ENCODE measurements around the gene HLF. TPM values are rescaled to one million over a fixed set of nuclear protein-coding genes. Genes with fewer than 3 reads are reported as not detected.

HLF gene
- total RNA-seq, 1 donor from 2014 or later = 0.32 TPM

DNA sequence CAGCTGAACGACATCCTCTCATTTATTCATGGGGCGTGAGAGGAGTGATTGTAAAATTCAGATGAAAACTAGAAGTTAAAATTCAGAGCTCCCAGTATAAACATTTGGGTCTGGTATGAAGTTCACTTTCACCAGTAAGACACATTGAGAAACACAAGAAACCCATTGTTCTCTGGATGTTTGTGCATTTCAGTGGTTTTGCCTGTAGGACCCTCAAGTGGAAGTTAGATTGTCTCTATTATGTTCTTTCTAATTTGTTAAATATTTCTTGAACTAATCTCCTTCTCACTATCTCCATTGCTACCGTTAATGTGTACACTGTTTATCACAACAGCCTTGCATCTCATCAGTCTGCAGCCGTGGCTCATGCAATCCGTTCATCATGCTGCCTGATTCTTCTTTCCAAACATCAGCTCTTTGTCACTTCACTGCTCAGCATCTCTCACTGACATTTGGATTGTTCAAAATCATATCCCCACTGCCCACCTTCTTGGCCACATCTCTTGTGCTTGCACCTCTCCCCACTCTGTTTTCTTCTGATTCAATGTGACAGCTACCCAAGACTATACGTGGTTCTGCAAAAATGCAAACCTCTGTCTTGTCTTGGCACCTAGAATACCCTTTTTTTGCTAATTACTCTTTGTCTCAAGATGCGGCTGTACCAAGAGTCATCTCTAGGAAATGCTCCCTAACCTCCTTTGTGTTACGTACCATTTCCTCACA, 49.5 kb downstream of the HLF start:
- H3K9me3 Mint-ChIP-seq (ENCODE audit: unreplicated experiment) = no peaks in the 10 kb centered on the region
- no peaks in the 10 kb centered on the region for H3K4me1 Mint-ChIP-seq (ENCODE audit: low read depth, unreplicated experiment)

DNA sequence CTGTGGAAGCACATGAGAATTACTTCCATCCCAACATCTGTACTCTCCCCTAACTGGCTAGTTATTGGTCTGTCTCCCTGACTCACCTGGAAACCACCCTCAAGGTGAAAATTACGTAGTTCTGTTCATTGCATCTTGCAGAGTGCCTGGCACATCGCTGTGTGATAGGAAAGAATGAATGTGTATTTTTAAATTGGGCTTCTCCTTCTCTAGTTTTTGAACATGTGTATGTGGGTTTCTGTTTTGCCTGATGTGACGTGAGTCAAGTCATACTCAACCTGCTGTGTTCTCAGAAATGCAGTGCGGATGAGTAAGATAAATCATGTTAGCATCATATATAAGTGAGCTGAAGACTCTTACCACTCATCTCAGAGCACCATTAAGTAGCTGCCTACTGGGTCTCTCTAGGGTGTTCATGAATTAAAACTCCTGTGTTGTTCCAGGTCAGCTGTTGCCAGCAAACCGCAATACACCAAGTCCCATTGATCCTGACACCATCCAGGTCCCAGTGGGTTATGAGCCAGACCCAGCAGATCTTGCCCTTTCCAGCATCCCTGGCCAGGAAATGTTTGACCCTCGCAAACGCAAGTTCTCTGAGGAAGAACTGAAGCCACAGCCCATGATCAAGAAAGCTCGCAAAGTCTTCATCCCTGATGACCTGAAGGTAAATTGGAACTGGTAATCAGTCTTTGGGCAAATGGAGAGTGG, 50.2 kb downstream of the HLF start:
- Mint-ChIP-seq H3K4me1 (ENCODE audit: low read depth, unreplicated experiment) (no peaks in the 10 kb centered on the region), H3K9me3 (ENCODE audit: unreplicated experiment) (no peaks in the 10 kb centered on the region), H3K27me3 (ENCODE audit: unreplicated experiment) (peaks cover 1% of the 10 kb centered on the region), H3K27ac (ENCODE audit: unreplicated experiment) (no peak overlapping the region), H3K4me3 (ENCODE audit: unreplicated experiment) (no peak overlapping the region), H3K36me3 (ENCODE audit: unreplicated experiment) (no peaks in the 10 kb centered on the region)
- TF ChIP-seq CTCF (IDR thresholded peaks at IDR 0.05; ENCODE audit: partially characterized antibody, unreplicated experiment) = no peak
- no peak for DNase-seq

More for the DNA sequence above, 49.5 kb downstream of the HLF start:
- H3K4me3 Mint-ChIP-seq (ENCODE audit: unreplicated experiment) = no peak overlapping the region
- peaks cover 1% of the 10 kb centered on the region for H3K27me3 Mint-ChIP-seq (ENCODE audit: unreplicated experiment)
- no peak for DNase-seq
- no peaks in the 10 kb centered on the region for H3K36me3 Mint-ChIP-seq (ENCODE audit: unreplicated experiment)
- no peak for TF ChIP-seq CTCF (IDR thresholded peaks at IDR 0.05; ENCODE audit: partially characterized antibody, unreplicated experiment)
- no peak overlapping the region for H3K27ac Mint-ChIP-seq (ENCODE audit: unreplicated experiment)

GRCh38 chr17:55316499-55316898, 51.7 kb downstream of the HLF start:
- no peak for DNase-seq
- Mint-ChIP-seq H3K4me1 (ENCODE audit: low read depth, unreplicated experiment) (no peaks in the 10 kb centered on the region), H3K4me3 (ENCODE audit: unreplicated experiment) (no peak overlapping the region), H3K27ac (ENCODE audit: unreplicated experiment) (no peak overlapping the region), H3K36me3 (ENCODE audit: unreplicated experiment) (no peaks in the 10 kb centered on the region), H3K27me3 (ENCODE audit: unreplicated experiment) (peaks cover 1% of the 10 kb centered on the region), H3K9me3 (ENCODE audit: unreplicated experiment) (no peaks in the 10 kb centered on the region)
- TF ChIP-seq CTCF (IDR thresholded peaks at IDR 0.05; ENCODE audit: partially characterized antibody, unreplicated experiment) = no peak

- no peak for TF ChIP-seq CTCF (IDR thresholded peaks at IDR 0.05; ENCODE audit: partially characterized antibody, unreplicated experiment)
- H3K27me3 Mint-ChIP-seq (ENCODE audit: unreplicated experiment) = peaks cover 1% of the 10 kb centered on the region
- H3K27ac Mint-ChIP-seq (ENCODE audit: unreplicated experiment) = no peak overlapping the region
- H3K9me3 Mint-ChIP-seq (ENCODE audit: unreplicated experiment) = no peaks in the 10 kb centered on the region
- no peaks in the 10 kb centered on the region for H3K36me3 Mint-ChIP-seq (ENCODE audit: unreplicated experiment)
- no peaks in the 10 kb centered on the region for H3K4me1 Mint-ChIP-seq (ENCODE audit: low read depth, unreplicated experiment)
- no peak overlapping the region for H3K4me3 Mint-ChIP-seq (ENCODE audit: unreplicated experiment)
- no peak for DNase-seq
These were observed 52.5 kb downstream of the HLF start for GRCh38 chr17:55317284-55317683.

- no peak overlapping the region for H3K4me3 Mint-ChIP-seq (ENCODE audit: unreplicated experiment)
- no peaks in the 10 kb centered on the region for H3K36me3 Mint-ChIP-seq (ENCODE audit: unreplicated experiment)
- peaks cover 1% of the 10 kb centered on the region for H3K27me3 Mint-ChIP-seq (ENCODE audit: unreplicated experiment)
- no peak for DNase-seq
- no peak overlapping the region for H3K27ac Mint-ChIP-seq (ENCODE audit: unreplicated experiment)
- no peaks in the 10 kb centered on the region for H3K4me1 Mint-ChIP-seq (ENCODE audit: low read depth, unreplicated experiment)
- no peaks in the 10 kb centered on the region for H3K9me3 Mint-ChIP-seq (ENCODE audit: unreplicated experiment)
- no peak for TF ChIP-seq CTCF (IDR thresholded peaks at IDR 0.05; ENCODE audit: partially characterized antibody, unreplicated experiment)
These were observed 53.3 kb downstream of the HLF start for GRCh38 chr17:55318081-55318480.

All from glutamatergic neuron (in vitro differentiated cells).